A549 (cell line): ENCODE results near the gene SNX10. TPM values are rescaled to one million over a fixed set of nuclear protein-coding genes. Genes with fewer than 3 reads are reported as not detected.

ENCODE experiments used
- ATAC-seq, 2 experiments: fragments of 200-7000 bp in 1 of 2; fragments of >200 bp in 1 of 2; cut with Nextera tagmentation in 1 of 2; cut with Tn5 transposase in 1 of 2; 3 replicates each; pipeline versions ENCODE4 v1.8.0 to v1.9.1; 2018 to 2020; ENCODE audit warnings: mild to moderate bottlenecking in 1 of 2, moderate library complexity in 1 of 2
- CTCF ChIA-PET: fragments of 300-600 bp; sonication (Branson Sonifier 250); formaldehyde crosslinking; extraction: SDS; loops from one replicate; lab custom pipeline; 2021; ENCODE audit warnings: antibody characterized with exemption, inconsistent platforms; lab: Yijun Ruan, JAX
- POLR2A ChIA-PET: fragments of 350-600 bp; formaldehyde crosslinking; extraction: SDS; loops from one replicate; lab custom pipeline; 2021; ENCODE audit warnings: antibody characterized with exemption, inconsistent platforms; lab: Yijun Ruan, JAX
- DNase-seq, 2 experiments: peaks; one replicate each; pipeline versions ENCODE4 v3.0.0 to v3.0.0-alpha.2; 2011 to 2016; ENCODE audit warnings: low read depth in 1 of 2, low spot score in 1 of 2
- FAIRE-seq: peaks from 2 replicates; lab custom pipeline; 2011; peaks lifted over from hg19 to GRCh38; lab: Jason Lieb, UNC
- H3K27ac ChIP-seq, 2 experiments: fragments of >200 bp; sonication (Bioruptor Twin); formaldehyde crosslinking; 3 replicates each; pipeline ENCODE4 v1.5.1; 2016 to 2017
- H3K4me1 ChIP-seq: fragments of >200 bp; sonication (Bioruptor Twin); formaldehyde crosslinking; 3 replicates; pipeline ENCODE4 v1.6.1; 2016
- H3K4me2 ChIP-seq: fragments of >200 bp; sonication (Bioruptor Twin); formaldehyde crosslinking; 3 replicates; pipeline ENCODE4 v1.6.1; 2016
- H3K4me3 ChIP-seq: fragments of >200 bp; sonication (Bioruptor Twin); formaldehyde crosslinking; 3 replicates; pipeline ENCODE4 v1.5.1; 2016
- H3K9me3 ChIP-seq: fragments of >200 bp; sonication (Bioruptor Twin); formaldehyde crosslinking; 3 replicates; pipeline ENCODE4 v1.6.1; 2016
- BHLHE40 ChIP-seq: IDR thresholded peaks from 2 replicates; pipeline ENCODE4 v1.6.1; 2012; ENCODE audit warnings: low read depth, low read length, inconsistent platforms
- CBX8 ChIP-seq: fragments of 200-600 bp; sonication (generic); IDR thresholded peaks from 2 replicates; pipeline ENCODE4 v1.6.1; 2016
- CHD2 ChIP-seq: fragments of 150-350 bp; IDR thresholded peaks from 2 replicates; pipeline ENCODE4 v1.6.1; 2014; ENCODE audit warnings: low read length; ENCODE audit not compliant: partially characterized antibody
- CHD4 ChIP-seq: fragments of 200-600 bp; sonication (generic); IDR thresholded peaks from 2 replicates; pipeline ENCODE4 v1.6.1; 2016; ENCODE audit warnings: antibody characterized with exemption, mild to moderate bottlenecking, borderline replicate concordance
- EHMT2 ChIP-seq: fragments of 200-600 bp; sonication (generic); IDR thresholded peaks from 2 replicates; pipeline ENCODE4 v1.6.1; 2016; ENCODE audit warnings: antibody characterized with exemption, low read depth, mild to moderate bottlenecking, moderate library complexity
- EP300 ChIP-seq, 2 experiments: fragments of >200 bp; sonication (Bioruptor Twin); formaldehyde crosslinking; IDR thresholded peaks; 2 replicates in 1 of 2; 3 replicates in 1 of 2; pipeline ENCODE4 v1.6.1; 2016 to 2017
- ESRRA ChIP-seq: fragments of 150-350 bp; IDR thresholded peaks from 2 replicates; pipeline ENCODE4 v1.6.1; 2014; ENCODE audit warnings: mild to moderate bottlenecking, low read length, borderline replicate concordance
- HEYL ChIP-seq: fragments of 250-450 bp; sonication (Bioruptor Pico); IDR thresholded peaks from 2 replicates; pipeline ENCODE4 v1.8.0; 2021; ENCODE audit warnings: mild to moderate bottlenecking, moderate library complexity
- HOXA7 ChIP-seq: fragments of 250-450 bp; sonication (Bioruptor Pico); IDR thresholded peaks from 2 replicates; pipeline ENCODE4 v1.5.0; 2020; ENCODE audit warnings: mild to moderate bottlenecking, moderate library complexity
- JUNB ChIP-seq: fragments of >200 bp; sonication (Bioruptor Twin); formaldehyde crosslinking; IDR thresholded peaks from 2 replicates; pipeline ENCODE4 v1.6.1; 2016
- KDM1A ChIP-seq: fragments of 200-600 bp; sonication (generic); IDR thresholded peaks from 2 replicates; pipeline ENCODE4 v1.6.1; 2016; ENCODE audit warnings: low read depth, mild to moderate bottlenecking
- MAFK ChIP-seq: fragments of 450-650 bp; IDR thresholded peaks from 2 replicates; pipeline ENCODE4 v1.6.1; 2014; ENCODE audit not compliant: partially characterized antibody
- NFE2L2 ChIP-seq: fragments of 150-350 bp; conservative IDR thresholded peaks from 2 replicates; pipeline ENCODE4 v1.6.1; 2014; ENCODE audit warnings: low read length
- NPAS2 ChIP-seq: fragments of 250-450 bp; sonication (Bioruptor Pico); IDR thresholded peaks from 2 replicates; pipeline ENCODE4 v1.8.0; 2022; ENCODE audit warnings: mild to moderate bottlenecking, moderate library complexity, borderline replicate concordance
- PHF8 ChIP-seq: fragments of 200-600 bp; sonication (generic); IDR thresholded peaks from 2 replicates; pipeline ENCODE4 v1.6.1; 2016; ENCODE audit warnings: low read depth, mild to moderate bottlenecking, antibody characterized with exemption, moderate library complexity, borderline replicate concordance
- POLR2A ChIP-seq: IDR thresholded peaks from 2 replicates; pipeline ENCODE4 v1.6.1; 2012; ENCODE audit warnings: mild to moderate bottlenecking, low read length
- POLR2AphosphoS2 ChIP-seq: conservative IDR thresholded peaks from 2 replicates; pipeline ENCODE4 v1.6.1; 2012; ENCODE audit warnings: low read length, improper control_type of control experiment, inconsistent platforms
- RARB ChIP-seq: fragments of 250-450 bp; sonication (Bioruptor Pico); IDR thresholded peaks from 2 replicates; pipeline ENCODE4 v1.8.0; 2021; ENCODE audit warnings: mild to moderate bottlenecking, moderate library complexity
- RFX5 ChIP-seq: fragments of 450-650 bp; IDR thresholded peaks from 2 replicates; pipeline ENCODE4 v1.7.1; 2014; ENCODE audit warnings: antibody characterized with exemption, mild to moderate bottlenecking, moderate library complexity
- SMC3 ChIP-seq: fragments of >200 bp; sonication (Bioruptor Twin); formaldehyde crosslinking; IDR thresholded peaks from 3 replicates; pipeline ENCODE4 v1.6.1; 2018; ENCODE audit warnings: inconsistent platforms
- SREBF2 ChIP-seq: fragments of 450-650 bp; IDR thresholded peaks from 2 replicates; pipeline ENCODE4 v1.6.1; 2014; ENCODE audit warnings: mild to moderate bottlenecking, moderate library complexity
- WGBS: methylation state at CpG from one replicate; pipeline ENCODE4 v1.1.6; 2017; ENCODE audit errors: missing lambda C conversion rate; 5-methylcytosine and 5-hydroxymethylcytosine counted together
- polyA plus RNA-seq, 4 experiments: library from polyadenylated mRNA; depleted of rRNA in 3 of 4; stranded (reverse); fragments of >200 nt; fragmentation: RNase III in 1 of 4; extraction: RNeasy Plus Mini Kit Qiagen cat#74134 plus additional on column Dnase treatment in 1 of 4; gene quantifications; 2 replicates in 3 of 4; 3 replicates in 1 of 4; pipeline ENCODE4 v1.2.3, GENCODE V29; 2011 to 2017
- TF ChIP-seq, protein P1 (sequence below): fragments of >200 bp; sonication (Bioruptor Twin); formaldehyde crosslinking; IDR thresholded peaks from 2 replicates; pipeline ENCODE4 v1.6.1; 2016
- TF ChIP-seq, protein P2 (sequence below): IDR thresholded peaks from 2 replicates; pipeline ENCODE4 v1.6.1; 2012; ENCODE audit warnings: low read depth, borderline replicate concordance
- TF ChIP-seq, protein P3 (sequence below): IDR thresholded peaks from 2 replicates; pipeline ENCODE4 v1.6.1; 2012

SNX10 gene
- polyA plus RNA-seq, 2 of the 4 experiments (the other 2 are of a cell fraction): 4.5 to 12.6 TPM

GRCh38 chr7:26295015-26295414, 3.4 kb downstream of the SNX10 start:
- H3K4me3 ChIP-seq: no peak overlapping the region
- ATAC-seq (no peak), FAIRE-seq (no peak), DNase-seq (no peak)
- no peak for TF ChIP-seq POLR2A
- TF ChIP-seq CBX8: no peak
- TF ChIP-seq RFX5: no peak
- TF ChIP-seq SREBF2: no peak
- TF ChIP-seq PHF8: no peak
- TF ChIP-seq SMC3: no peak
- no peak for TF ChIP-seq POLR2AphosphoS2
- no peak for TF ChIP-seq JUNB
- TF ChIP-seq MAFK: no peak
- TF ChIP-seq EHMT2: no peak
- TF ChIP-seq CHD4: no peak
- no peak for TF ChIP-seq NFE2L2
- TF ChIP-seq NPAS2 (CRISPR knock-in tag): no peak
- TF ChIP-seq HEYL: no peak
- no peaks in the 10 kb centered on the region for H3K9me3 ChIP-seq
- ChIA-PET POLR2A (no interaction called here), CTCF (interaction anchor here (1.0 to 1.2 kb wide), 4 partner anchors 70 to 205 kb away, joined by 3 to 6 read pairs (median 4); no protein-coding TSS in a partner anchor)
- H3K4me2 ChIP-seq: no peak overlapping the region
- no peak overlapping the region for H3K27ac ChIP-seq
- H3K4me1 ChIP-seq: 0 out of 3 replicates have a peak, but pooled peaks cover 4% of the 10 kb centered on the region

GRCh38 chr7:26295586-26295985, 3.9 kb downstream of the SNX10 start:
- DNase-seq (no peak), FAIRE-seq (no peak)
- H3K4me2 ChIP-seq: no peak overlapping the region
- H3K27ac ChIP-seq: no peak overlapping the region
- H3K4me1 ChIP-seq: 0 out of 3 replicates have a peak, but pooled peaks cover 4% of the 10 kb centered on the region
- ChIA-PET POLR2A (no interaction called here), CTCF (interaction anchor here (1.1 to 1.2 kb wide), 2 partner anchors 70 to 205 kb away, joined by 3 to 4 read pairs; no protein-coding TSS in a partner anchor)
- H3K9me3 ChIP-seq: no peaks in the 10 kb centered on the region
- no peak overlapping the region for H3K4me3 ChIP-seq
- TF ChIP-seq, protein P1, sequence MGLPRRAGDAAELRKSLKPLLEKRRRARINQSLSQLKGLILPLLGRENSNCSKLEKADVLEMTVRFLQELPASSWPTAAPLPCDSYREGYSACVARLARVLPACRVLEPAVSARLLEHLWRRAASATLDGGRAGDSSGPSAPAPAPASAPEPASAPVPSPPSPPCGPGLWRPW: no peak
- TF ChIP-seq BHLHE40 (no peak), MAFK (no peak), HOXA7 (no peak), RARB (CRISPR knock-in tag) (no peak), KDM1A (no peak), EP300 (IDR thresholded peaks at IDR 0.05) (no peak), CHD2 (no peak), SMC3 (no peak), JUNB (no peak), POLR2AphosphoS2 (no peak), EHMT2 (no peak)
- TF ChIP-seq, protein P2, sequence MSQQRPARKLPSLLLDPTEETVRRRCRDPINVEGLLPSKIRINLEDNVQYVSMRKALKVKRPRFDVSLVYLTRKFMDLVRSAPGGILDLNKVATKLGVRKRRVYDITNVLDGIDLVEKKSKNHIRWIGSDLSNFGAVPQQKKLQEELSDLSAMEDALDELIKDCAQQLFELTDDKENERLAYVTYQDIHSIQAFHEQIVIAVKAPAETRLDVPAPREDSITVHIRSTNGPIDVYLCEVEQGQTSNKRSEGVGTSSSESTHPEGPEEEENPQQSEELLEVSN: no peak
- TF ChIP-seq, all 56 proteins: peak for 0
- WGBS: 83% methylated on average over 5 of the region's 5 CpGs
- no peak for ATAC-seq

- 84% methylated on average over 7 of the region's 7 CpGs for WGBS
- TF ChIP-seq ESRRA (no peak), EP300 (IDR thresholded peaks at IDR 0.05) (no peak), HOXA7 (no peak), JUNB (no peak)
- TF ChIP-seq, protein P3, sequence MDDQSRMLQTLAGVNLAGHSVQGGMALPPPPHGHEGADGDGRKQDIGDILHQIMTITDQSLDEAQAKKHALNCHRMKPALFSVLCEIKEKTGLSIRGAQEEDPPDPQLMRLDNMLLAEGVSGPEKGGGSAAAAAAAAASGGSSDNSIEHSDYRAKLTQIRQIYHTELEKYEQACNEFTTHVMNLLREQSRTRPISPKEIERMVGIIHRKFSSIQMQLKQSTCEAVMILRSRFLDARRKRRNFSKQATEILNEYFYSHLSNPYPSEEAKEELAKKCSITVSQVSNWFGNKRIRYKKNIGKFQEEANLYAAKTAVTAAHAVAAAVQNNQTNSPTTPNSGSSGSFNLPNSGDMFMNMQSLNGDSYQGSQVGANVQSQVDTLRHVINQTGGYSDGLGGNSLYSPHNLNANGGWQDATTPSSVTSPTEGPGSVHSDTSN: no peak
- Histone ChIP-seq H3K4me3 (no peak overlapping the region), H3K27ac (no peak overlapping the region), H3K4me1 (no peaks in the 10 kb centered on the region), H3K4me2 (no peak overlapping the region), H3K9me3 (no peaks in the 10 kb centered on the region)
- CTCF ChIA-PET: no interaction called here
- FAIRE-seq (no peak), ATAC-seq (no peak), DNase-seq (no peak)
- POLR2A ChIA-PET: no interaction called here
Measured at GRCh38 chr7:26298472-26299058, 6.9 kb downstream of the SNX10 start.
